Gastroesophageal sphincter (tissue), 3 donors: ENCODE measurements around the gene PTCD1.

ENCODE experiments used
- EP300 ChIP-seq: sonication (generic); formaldehyde crosslinking; IDR thresholded peaks from one replicate; pipeline ENCODE4 v1.6.1; 2017; ENCODE audit warnings: antibody characterized with exemption, mild to moderate bottlenecking
- TF ChIP-seq, protein P1 (sequence below), 4 experiments: fragments of 200-600 bp in 2 of 4; fragments of 450-650 bp in 2 of 4; sonication (generic) in 1 of 4; IDR thresholded peaks; one replicate each; pipeline ENCODE4 v1.5.1; 2017 to 2019; ENCODE audit warnings: antibody characterized with exemption in 4 of 4, mild to moderate bottlenecking in 2 of 4, moderate library complexity in 2 of 4

DNA sequence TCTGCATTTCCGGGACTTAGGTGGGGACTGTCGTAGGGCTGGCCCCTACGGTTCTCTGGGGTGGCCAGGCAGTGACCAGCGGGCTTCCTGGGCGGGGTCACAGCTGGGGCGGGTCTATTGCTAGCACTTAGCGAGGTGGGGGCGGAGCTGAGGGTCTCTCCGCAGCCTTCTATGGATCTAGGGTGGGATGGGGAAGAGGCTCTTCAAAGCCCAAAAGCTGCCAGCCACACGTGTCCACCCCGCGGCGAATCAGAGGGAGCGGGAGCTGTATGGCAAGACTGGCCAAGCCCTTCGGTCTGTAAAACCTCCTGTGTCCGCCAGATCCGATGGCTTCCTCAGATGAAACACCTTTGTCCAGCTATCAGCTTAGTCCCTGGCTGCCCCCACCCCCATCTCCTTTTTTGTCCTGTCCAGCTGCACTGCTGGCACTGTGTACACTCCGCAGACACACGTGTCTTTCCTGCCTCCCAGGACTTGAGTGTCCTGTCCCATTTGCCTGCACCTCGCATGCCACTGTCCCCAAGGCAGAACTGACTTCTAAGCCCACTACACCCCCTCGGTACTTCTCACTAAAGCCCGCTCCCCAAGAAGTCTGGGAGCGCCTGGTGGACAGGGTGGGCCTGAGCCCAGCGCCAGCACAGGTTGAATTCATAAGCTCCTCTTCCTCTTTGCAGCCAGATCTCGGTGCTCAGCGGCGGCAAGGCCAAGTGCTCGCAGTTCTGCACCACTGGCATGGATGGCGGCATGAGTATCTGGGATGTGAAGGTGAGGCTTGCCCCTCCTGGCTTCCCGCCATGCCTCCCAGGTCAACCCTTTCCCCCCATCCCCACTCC, 45.0 kb downstream of the PTCD1 start:
- TF ChIP-seq, protein P1, sequence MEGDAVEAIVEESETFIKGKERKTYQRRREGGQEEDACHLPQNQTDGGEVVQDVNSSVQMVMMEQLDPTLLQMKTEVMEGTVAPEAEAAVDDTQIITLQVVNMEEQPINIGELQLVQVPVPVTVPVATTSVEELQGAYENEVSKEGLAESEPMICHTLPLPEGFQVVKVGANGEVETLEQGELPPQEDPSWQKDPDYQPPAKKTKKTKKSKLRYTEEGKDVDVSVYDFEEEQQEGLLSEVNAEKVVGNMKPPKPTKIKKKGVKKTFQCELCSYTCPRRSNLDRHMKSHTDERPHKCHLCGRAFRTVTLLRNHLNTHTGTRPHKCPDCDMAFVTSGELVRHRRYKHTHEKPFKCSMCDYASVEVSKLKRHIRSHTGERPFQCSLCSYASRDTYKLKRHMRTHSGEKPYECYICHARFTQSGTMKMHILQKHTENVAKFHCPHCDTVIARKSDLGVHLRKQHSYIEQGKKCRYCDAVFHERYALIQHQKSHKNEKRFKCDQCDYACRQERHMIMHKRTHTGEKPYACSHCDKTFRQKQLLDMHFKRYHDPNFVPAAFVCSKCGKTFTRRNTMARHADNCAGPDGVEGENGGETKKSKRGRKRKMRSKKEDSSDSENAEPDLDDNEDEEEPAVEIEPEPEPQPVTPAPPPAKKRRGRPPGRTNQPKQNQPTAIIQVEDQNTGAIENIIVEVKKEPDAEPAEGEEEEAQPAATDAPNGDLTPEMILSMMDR (IDR thresholded peaks at IDR 0.05): no peak
- no peak for TF ChIP-seq EP300
